Suprapubic skin (tissue), 4 donors: ENCODE data around the gene ABCA7.
A peak's percentile ranks its signal among the peaks of the same experiment; 100 is the strongest.

Experiments
- CTCF ChIP-seq, 2 donors: fragments of 200-600 bp in 1 of 2; fragments of 450-650 bp in 1 of 2; sonication (generic) in 1 of 2; IDR thresholded peaks; one replicate each; pipeline ENCODE4 v1.5.1; 2016 to 2019; ENCODE audit warnings: antibody characterized with exemption in 2 of 2, mild to moderate bottlenecking in 1 of 2, moderate library complexity in 1 of 2
- POLR2A ChIP-seq, 2 donors: fragments of 450-650 bp; IDR thresholded peaks; one replicate each; pipeline ENCODE4 v1.6.1; 2017; ENCODE audit warnings: antibody characterized with exemption in 2 of 2, mild to moderate bottlenecking in 2 of 2, moderate library complexity in 2 of 2
- POLR2AphosphoS5 ChIP-seq, 3 donors: sonication (generic); formaldehyde crosslinking; IDR thresholded peaks; one replicate each; pipeline ENCODE4 v1.6.1; 2017; ENCODE audit warnings: antibody characterized with exemption in 3 of 3

GRCh38 chr19:1102407-1103131 is 62.7 kb downstream of the ABCA7 start:
- no peak for TF ChIP-seq CTCF (IDR thresholded peaks at IDR 0.05)
- peak in 2 of 3 donors; percentile 60 to 86 for TF ChIP-seq POLR2AphosphoS5 (IDR thresholded peaks at IDR 0.05)
- TF ChIP-seq POLR2A (IDR thresholded peaks at IDR 0.05) = no peak
